ENCODE results near the gene SOD3.

The SOD3 gene

GRCh38 chr4:24805067-24805466 is 9.7 kb downstream of the SOD3 start:
- DNase-seq = no peak

GRCh38 chr4:24805566-24805965 is 10.2 kb downstream of the SOD3 start:
- no peak for DNase-seq

- no peak for DNase-seq
Observed at GRCh38 chr4:24806206-24806990, 11.0 kb downstream of the SOD3 start.

- DNase-seq = no peak
Observed at GRCh38 chr4:24807611-24808010, 12.2 kb downstream of the SOD3 start.

- no peak for DNase-seq
Observed at GRCh38 chr4:24808261-24808660, 12.9 kb downstream of the SOD3 start.

- no peak for DNase-seq
Observed at GRCh38 chr4:24808955-24809354, 13.6 kb downstream of the SOD3 start.

- no peak for DNase-seq
Observed at GRCh38 chr4:24809376-24809775, 14.0 kb downstream of the SOD3 start.

GRCh38 chr4:24809815-24810405 is 14.5 kb downstream of the SOD3 start:
- DNase-seq = no peak

GRCh38 chr4:24810871-24811631 is 15.7 kb downstream of the SOD3 start:
- no peak for DNase-seq

GRCh38 chr4:24813732-24814131 is 18.4 kb downstream of the SOD3 start:
- no peak for DNase-seq

GRCh38 chr4:24816797-24817196 is 21.4 kb downstream of the SOD3 start:
- no peak for DNase-seq

GRCh38 chr4:24820541-24820940 is 25.2 kb downstream of the SOD3 start:
- DNase-seq = no peak

- no peak for DNase-seq
Observed at GRCh38 chr4:24824720-24825119, 29.3 kb downstream of the SOD3 start.

- DNase-seq = no peak
Observed at GRCh38 chr4:24831637-24832036, 36.3 kb downstream of the SOD3 start.

- DNase-seq = no peak
Observed at GRCh38 chr4:24835696-24836095, 40.3 kb downstream of the SOD3 start.

GRCh38 chr4:24836661-24837242 is 41.4 kb downstream of the SOD3 start:
- no peak for DNase-seq

GRCh38 chr4:24837336-24837735 is 42.0 kb downstream of the SOD3 start:
- DNase-seq = no peak

GRCh38 chr4:24837781-24838180 is 42.4 kb downstream of the SOD3 start:
- DNase-seq = no peak

- DNase-seq = no peak
Observed at GRCh38 chr4:24840362-24840761, 45.0 kb downstream of the SOD3 start.

GRCh38 chr4:24840826-24841543 is 45.6 kb downstream of the SOD3 start:
- DNase-seq = no peak

GRCh38 chr4:24842356-24842755 is 47.0 kb downstream of the SOD3 start:
- DNase-seq = no peak

GRCh38 chr4:24843096-24843495 is 47.7 kb downstream of the SOD3 start:
- DNase-seq = no peak

- no peak for DNase-seq
Observed at GRCh38 chr4:24845132-24845531, 49.8 kb downstream of the SOD3 start.

All from NCI-H446 (cell line).